GM12878 (cell line): ENCODE results near the gene PHLDA2. TPM values are rescaled to one million over a fixed set of nuclear protein-coding genes. Genes with fewer than 3 reads are reported as not detected.

ENCODE experiments used
- BCL11A ChIP-seq: IDR thresholded peaks from 2 replicates; pipeline ENCODE4 v1.6.1; 2011; ENCODE audit warnings: low read depth, low read length
- CBFB ChIP-seq: IDR thresholded peaks from 2 replicates; pipeline ENCODE4 v1.6.1; 2016; ENCODE audit warnings: antibody characterized with exemption, low read depth
- FOXM1 ChIP-seq: IDR thresholded peaks from 2 replicates; pipeline ENCODE4 v1.6.1; 2012; ENCODE audit warnings: low read depth, mild to moderate bottlenecking, inconsistent platforms, low read length, moderate library complexity
- MXI1 ChIP-seq: fragments of 150-350 bp; IDR thresholded peaks from 2 replicates; pipeline ENCODE4 v1.6.1; 2011; ENCODE audit warnings: low read depth, mild to moderate bottlenecking, inconsistent platforms, low read length, improper control_type of control experiment
- SMC3 ChIP-seq: IDR thresholded peaks from 2 replicates; pipeline ENCODE4 v1.6.1; 2011; ENCODE audit warnings: low read length, improper control_type of control experiment, borderline replicate concordance
- YBX1 ChIP-seq: fragments of 450-650 bp; IDR thresholded peaks from 2 replicates; pipeline ENCODE4 v1.6.1; 2016; ENCODE audit warnings: antibody characterized with exemption
- YY1 ChIP-seq: IDR thresholded peaks from 2 replicates; pipeline ENCODE4 v1.6.1; 2011; ENCODE audit warnings: low read depth, mild to moderate bottlenecking, low read length
- ZNF622 ChIP-seq: fragments of 450-650 bp; IDR thresholded peaks from 2 replicates; pipeline ENCODE4 v1.6.1; 2017; ENCODE audit warnings: mild to moderate bottlenecking, inconsistent platforms
- polyA plus RNA-seq, 11 experiments: library from polyadenylated mRNA; depleted of rRNA in 4 of 11; unstranded in 6 of 11; stranded (reverse) in 5 of 11; fragments of >200 nt; fragmentation: Nextera tagmentation in 4 of 11; fragmentation: Illumina TruSeq in 1 of 11; extraction: Ambion mirVana in 4 of 11; extraction: Trizol in 1 of 11; gene quantifications; 1 replicate in 1 of 11; 2 replicates in 10 of 11; pipeline versions ENCODE4 v1.2.1 to v1.2.3, GENCODE V29; 2011 to 2016; ENCODE audit warnings: inconsistent platforms in 2 of 11, missing spikeins in 2 of 11, low read depth in 1 of 11
- total RNA-seq, 4 experiments: library from RNA; depleted of rRNA in 3 of 4; stranded (reverse); fragments of >200 nt in 3 of 4; fragmentation: Illumina TruSeq in 1 of 4; extraction: Trizol in 1 of 4; gene quantifications; 2 replicates each; pipeline versions ENCODE4 v1.2.1 to v1.2.3, GENCODE V29; 2013 to 2021
- TF ChIP-seq, protein P1 (sequence below): fragments of 450-650 bp; IDR thresholded peaks from 2 replicates; pipeline ENCODE4 v1.6.1; 2017; ENCODE audit warnings: borderline replicate concordance
- TF ChIP-seq, protein P2 (sequence below): IDR thresholded peaks from 2 replicates; pipeline ENCODE4 v1.6.1; 2012; ENCODE audit warnings: low read length, inconsistent platforms
- TF ChIP-seq, protein P3 (sequence below): fragments of 450-650 bp; formaldehyde crosslinking; IDR thresholded peaks from 2 replicates; pipeline ENCODE4 v1.4.0; 2022; ENCODE audit warnings: mild to moderate bottlenecking, moderate library complexity

PHLDA2 gene
- total and polyA plus RNA-seq, 10 of the 15 experiments (the other 5 are each of a cell fraction or from before 2014, with no cell fraction given), result 0.15 to 0.49 (median 0.16) TPM; not detected in 7

DNA sequence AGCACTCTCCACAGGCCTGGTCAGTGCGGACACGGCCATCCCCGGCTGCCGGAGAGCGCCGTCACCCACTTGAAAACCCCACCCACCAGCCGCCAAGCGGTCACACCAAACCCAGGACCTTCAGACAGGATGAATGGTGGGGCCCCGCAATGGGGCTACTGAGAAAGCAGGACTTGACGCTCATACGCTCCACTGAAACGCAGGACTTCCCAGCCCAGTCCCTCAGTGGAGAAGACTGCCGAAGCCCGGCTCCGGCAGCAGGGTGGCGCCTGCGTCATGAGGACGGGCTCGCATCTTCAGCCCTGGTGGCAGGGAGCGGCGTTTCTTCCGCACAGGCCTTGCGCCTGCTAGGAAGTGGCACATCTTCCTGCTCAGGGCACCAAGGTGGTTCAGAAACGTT is 15.3 kb upstream of the PHLDA2 start (continued):
- TF ChIP-seq CBFB (no peak), ZNF622 (no peak), SMC3 (no peak), MXI1 (no peak), YBX1 (no peak), BCL11A (no peak), FOXM1 (no peak), YY1 (no peak)
- TF ChIP-seq, protein P1, sequence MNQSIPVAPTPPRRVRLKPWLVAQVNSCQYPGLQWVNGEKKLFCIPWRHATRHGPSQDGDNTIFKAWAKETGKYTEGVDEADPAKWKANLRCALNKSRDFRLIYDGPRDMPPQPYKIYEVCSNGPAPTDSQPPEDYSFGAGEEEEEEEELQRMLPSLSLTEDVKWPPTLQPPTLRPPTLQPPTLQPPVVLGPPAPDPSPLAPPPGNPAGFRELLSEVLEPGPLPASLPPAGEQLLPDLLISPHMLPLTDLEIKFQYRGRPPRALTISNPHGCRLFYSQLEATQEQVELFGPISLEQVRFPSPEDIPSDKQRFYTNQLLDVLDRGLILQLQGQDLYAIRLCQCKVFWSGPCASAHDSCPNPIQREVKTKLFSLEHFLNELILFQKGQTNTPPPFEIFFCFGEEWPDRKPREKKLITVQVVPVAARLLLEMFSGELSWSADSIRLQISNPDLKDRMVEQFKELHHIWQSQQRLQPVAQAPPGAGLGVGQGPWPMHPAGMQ, result no peak
- TF ChIP-seq, protein P2, sequence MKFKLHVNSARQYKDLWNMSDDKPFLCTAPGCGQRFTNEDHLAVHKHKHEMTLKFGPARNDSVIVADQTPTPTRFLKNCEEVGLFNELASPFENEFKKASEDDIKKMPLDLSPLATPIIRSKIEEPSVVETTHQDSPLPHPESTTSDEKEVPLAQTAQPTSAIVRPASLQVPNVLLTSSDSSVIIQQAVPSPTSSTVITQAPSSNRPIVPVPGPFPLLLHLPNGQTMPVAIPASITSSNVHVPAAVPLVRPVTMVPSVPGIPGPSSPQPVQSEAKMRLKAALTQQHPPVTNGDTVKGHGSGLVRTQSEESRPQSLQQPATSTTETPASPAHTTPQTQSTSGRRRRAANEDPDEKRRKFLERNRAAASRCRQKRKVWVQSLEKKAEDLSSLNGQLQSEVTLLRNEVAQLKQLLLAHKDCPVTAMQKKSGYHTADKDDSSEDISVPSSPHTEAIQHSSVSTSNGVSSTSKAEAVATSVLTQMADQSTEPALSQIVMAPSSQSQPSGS, result no peak
- TF ChIP-seq, protein P3, sequence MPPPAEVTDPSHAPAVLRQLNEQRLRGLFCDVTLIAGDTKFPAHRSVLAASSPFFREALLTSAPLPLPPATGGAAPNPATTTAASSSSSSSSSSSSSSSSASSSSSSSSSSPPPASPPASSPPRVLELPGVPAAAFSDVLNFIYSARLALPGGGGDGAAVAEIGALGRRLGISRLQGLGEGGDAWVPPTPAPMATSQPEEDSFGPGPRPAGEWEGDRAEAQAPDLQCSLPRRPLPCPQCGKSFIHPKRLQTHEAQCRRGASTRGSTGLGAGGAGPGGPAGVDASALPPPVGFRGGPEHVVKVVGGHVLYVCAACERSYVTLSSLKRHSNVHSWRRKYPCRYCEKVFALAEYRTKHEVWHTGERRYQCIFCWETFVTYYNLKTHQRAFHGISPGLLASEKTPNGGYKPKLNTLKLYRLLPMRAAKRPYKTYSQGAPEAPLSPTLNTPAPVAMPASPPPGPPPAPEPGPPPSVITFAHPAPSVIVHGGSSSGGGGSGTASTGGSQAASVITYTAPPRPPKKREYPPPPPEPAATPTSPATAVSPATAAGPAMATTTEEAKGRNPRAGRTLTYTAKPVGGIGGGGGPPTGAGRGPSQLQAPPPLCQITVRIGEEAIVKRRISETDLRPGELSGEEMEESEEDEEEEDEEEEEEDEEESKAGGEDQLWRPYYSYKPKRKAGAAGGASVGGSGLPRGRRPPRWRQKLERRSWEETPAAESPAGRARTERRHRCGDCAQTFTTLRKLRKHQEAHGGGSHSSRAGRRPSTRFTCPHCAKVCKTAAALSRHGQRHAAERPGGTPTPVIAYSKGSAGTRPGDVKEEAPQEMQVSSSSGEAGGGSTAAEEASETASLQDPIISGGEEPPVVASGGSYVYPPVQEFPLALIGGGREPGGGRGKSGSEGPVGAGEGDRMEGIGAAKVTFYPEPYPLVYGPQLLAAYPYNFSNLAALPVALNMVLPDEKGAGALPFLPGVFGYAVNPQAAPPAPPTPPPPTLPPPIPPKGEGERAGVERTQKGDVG (CRISPR knock-in tag), result no peak
